ENCODE measurements around the gene CD300H.

The CD300H gene

GRCh38 chr17:74543891-74544760 is 23.2 kb downstream of the CD300H start:
- H3K4me3 ChIP-seq (ENCODE audit: low read depth, low read length), result no peak overlapping the region
- no peak for TF ChIP-seq CTCF (IDR thresholded peaks at IDR 0.05; ENCODE audit: borderline replicate concordance, insufficient read depth, low read depth, low read length)

GRCh38 chr17:74543406-74543805 is 23.9 kb downstream of the CD300H start:
- TF ChIP-seq CTCF (IDR thresholded peaks at IDR 0.05; ENCODE audit: borderline replicate concordance, insufficient read depth, low read depth, low read length), result no peak

GRCh38 chr17:74542727-74543383 is 24.5 kb downstream of the CD300H start:
- no peak overlapping the region for H3K4me3 ChIP-seq (ENCODE audit: low read depth, low read length)
- no peak for TF ChIP-seq CTCF (IDR thresholded peaks at IDR 0.05; ENCODE audit: borderline replicate concordance, insufficient read depth, low read depth, low read length)

More at GRCh38 chr17:74543406-74543805, 23.9 kb downstream of the CD300H start:
- H3K4me3 ChIP-seq (ENCODE audit: low read depth, low read length), result no peak overlapping the region

- no peak overlapping the region for H3K4me3 ChIP-seq (ENCODE audit: low read depth, low read length)
- no peak for TF ChIP-seq CTCF (IDR thresholded peaks at IDR 0.05; ENCODE audit: borderline replicate concordance, insufficient read depth, low read depth, low read length)
These were observed 25.1 kb downstream of the CD300H start for GRCh38 chr17:74542166-74542565.

GRCh38 chr17:74541176-74542111 is 25.9 kb downstream of the CD300H start:
- TF ChIP-seq CTCF (IDR thresholded peaks at IDR 0.05; ENCODE audit: borderline replicate concordance, insufficient read depth, low read depth, low read length), result no peak

GRCh38 chr17:74539281-74539820 is 28.0 kb downstream of the CD300H start:
- no peak overlapping the region for H3K4me3 ChIP-seq (ENCODE audit: low read depth, low read length)
- no peak for TF ChIP-seq CTCF (IDR thresholded peaks at IDR 0.05; ENCODE audit: borderline replicate concordance, insufficient read depth, low read depth, low read length)

More at GRCh38 chr17:74541176-74542111, 25.9 kb downstream of the CD300H start:
- H3K4me3 ChIP-seq (ENCODE audit: low read depth, low read length), result no peak overlapping the region

Data from GM12875 (cell line).